SK-N-SH (cell line): Measurements from ENCODE around the gene RASA4B. TPM values are rescaled to one million over a fixed set of nuclear protein-coding genes. Genes with fewer than 3 reads are reported as not detected.
"Not testable (repeated sequence)": the region's sequence is repeated elsewhere in the genome, so short reads cannot be mapped to it uniquely, and the experiment has no call there.

Source experiments
- CTCF ChIA-PET: fragments of 300-600, 350-600 bp; formaldehyde crosslinking; extraction: SDS; loops from one replicate; lab custom pipeline; 2021; lab: Yijun Ruan, JAX
- POLR2A ChIA-PET: fragments of 350-600 bp; sonication (Branson Sonifier 250); formaldehyde crosslinking; extraction: SDS; loops from one replicate; lab custom pipeline; 2020; ENCODE audit warnings: antibody characterized with exemption, inconsistent platforms; lab: Yijun Ruan, JAX
- DNase-seq: peaks from one replicate; pipeline ENCODE4 v3.0.0; 2012
- H2AFZ ChIP-seq: fragments of 200-600 bp; sonication (generic); 2 replicates; pipeline ENCODE4 v1.8.1; 2016; ENCODE audit warnings: antibody characterized with exemption, mild to moderate bottlenecking, low read depth
- H3F3A ChIP-seq: fragments of 200-600 bp; sonication (generic); replicated peaks from 2 replicates; pipeline ENCODE3; 2016; ENCODE audit warnings: antibody characterized with exemption, mild to moderate bottlenecking; ENCODE audit not compliant: insufficient read depth
- H3K27ac ChIP-seq, 2 experiments: fragments of 200-500 bp in 1 of 2; fragments of 200-600 bp in 1 of 2; sonication (Bioruptor generic) in 1 of 2; sonication (generic), shearing (Covaris generic) in 1 of 2; 2 replicates each; pipeline versions ENCODE4 v1.5.1 to v1.6.1; 2014 to 2016; ENCODE audit warnings: low read depth in 2 of 2, inconsistent platforms in 1 of 2, low read length in 1 of 2, mild to moderate bottlenecking in 1 of 2, mixed read lengths in 1 of 2
- H3K27me3 ChIP-seq: fragments of 200-600 bp; sonication (generic), shearing (Covaris generic); 2 replicates; pipeline ENCODE4 v1.6.1; 2016; ENCODE audit warnings: mixed run types; ENCODE audit not compliant: insufficient read depth
- H3K36me3 ChIP-seq, 2 experiments: fragments of 200-500 bp in 1 of 2; fragments of 200-600 bp in 1 of 2; sonication (Bioruptor generic) in 1 of 2; sonication (generic) in 1 of 2; replicated peaks in 1 of 2; 2 replicates each; pipeline versions ENCODE3 to v1.5.1; 2014 to 2016; ENCODE audit warnings: low read length in 1 of 2, mild to moderate bottlenecking in 1 of 2; ENCODE audit not compliant: insufficient read depth in 2 of 2, control insufficient read depth in 1 of 2
- H3K4me1 ChIP-seq, 2 experiments: fragments of 200-500 bp in 1 of 2; fragments of 200-600 bp in 1 of 2; sonication (Bioruptor generic) in 1 of 2; sonication (generic), shearing (Covaris generic) in 1 of 2; 2 replicates each; pipeline versions ENCODE4 v1.5.1 to v1.6.1; 2014 to 2016; ENCODE audit warnings: low read depth in 1 of 2, low read length in 1 of 2, mixed run types in 1 of 2; ENCODE audit not compliant: insufficient read depth in 2 of 2, control insufficient read depth in 1 of 2
- H3K4me2 ChIP-seq: fragments of 200-600 bp; sonication (generic), shearing (Covaris generic); 2 replicates; pipeline ENCODE4 v1.6.1; 2017; ENCODE audit warnings: mixed run types
- H3K4me3 ChIP-seq, 2 experiments: fragments of 200-500 bp in 1 of 2; fragments of 200-600 bp in 1 of 2; sonication (Bioruptor generic) in 1 of 2; sonication (generic), shearing (Covaris generic) in 1 of 2; 2 replicates each; pipeline versions ENCODE4 v1.5.1 to v1.8.1; 2014 to 2016; ENCODE audit warnings: low read depth in 2 of 2, inconsistent platforms in 1 of 2, low read length in 1 of 2, mild to moderate bottlenecking in 1 of 2, mixed read lengths in 1 of 2, moderate library complexity in 1 of 2
- H3K79me2 ChIP-seq: fragments of 200-600 bp; sonication (generic); 2 replicates; pipeline ENCODE4 v1.8.1; 2017; ENCODE audit warnings: mild to moderate bottlenecking; ENCODE audit not compliant: insufficient read depth
- H3K9ac ChIP-seq: fragments of 200-600 bp; sonication (generic); 2 replicates; pipeline ENCODE4 v1.6.1; 2017; ENCODE audit warnings: mixed run types
- H3K9me2 ChIP-seq: fragments of 200-600 bp; sonication (generic); 2 replicates; pipeline ENCODE4 v1.6.1; 2017; ENCODE audit warnings: mixed run types
- H3K9me3 ChIP-seq: fragments of 200-600 bp; sonication (generic); 2 replicates; pipeline ENCODE4 v1.6.1; 2017; ENCODE audit warnings: mixed run types, mild to moderate bottlenecking, moderate library complexity
- H4K20me1 ChIP-seq: fragments of 200-600 bp; sonication (generic); 2 replicates; pipeline ENCODE4 v1.6.1; 2017; ENCODE audit warnings: mild to moderate bottlenecking, mixed run types; ENCODE audit not compliant: insufficient read depth
- FOSL2 ChIP-seq: IDR thresholded peaks from 2 replicates; pipeline ENCODE4 v1.4.0; 2012; ENCODE audit warnings: low read depth, mild to moderate bottlenecking, moderate library complexity, borderline replicate concordance
- WGBS: methylation state at CpG from one replicate; pipeline ENCODE4 v1.1.6; 2017; ENCODE audit warnings: low lambda C conversion rate; 5-methylcytosine and 5-hydroxymethylcytosine counted together
- polyA plus RNA-seq, 3 experiments: library from polyadenylated mRNA; depleted of rRNA; stranded (reverse); fragments of >200 nt; gene quantifications; 2 replicates each; pipeline ENCODE4 v1.2.3, GENCODE V29; 2012

The RASA4B gene
- 15.5 and 19.5 TPM in 2 replicates for polyA plus RNA-seq (2012; rRNA removed)
- 5.2 and 10.3 TPM in 2 replicates for polyA plus RNA-seq (2012; cell fraction: cytosol; rRNA removed)
- 53.8 and 62.7 TPM in 2 replicates for polyA plus RNA-seq (2012; cell fraction: nucleus; rRNA removed)

DNA sequence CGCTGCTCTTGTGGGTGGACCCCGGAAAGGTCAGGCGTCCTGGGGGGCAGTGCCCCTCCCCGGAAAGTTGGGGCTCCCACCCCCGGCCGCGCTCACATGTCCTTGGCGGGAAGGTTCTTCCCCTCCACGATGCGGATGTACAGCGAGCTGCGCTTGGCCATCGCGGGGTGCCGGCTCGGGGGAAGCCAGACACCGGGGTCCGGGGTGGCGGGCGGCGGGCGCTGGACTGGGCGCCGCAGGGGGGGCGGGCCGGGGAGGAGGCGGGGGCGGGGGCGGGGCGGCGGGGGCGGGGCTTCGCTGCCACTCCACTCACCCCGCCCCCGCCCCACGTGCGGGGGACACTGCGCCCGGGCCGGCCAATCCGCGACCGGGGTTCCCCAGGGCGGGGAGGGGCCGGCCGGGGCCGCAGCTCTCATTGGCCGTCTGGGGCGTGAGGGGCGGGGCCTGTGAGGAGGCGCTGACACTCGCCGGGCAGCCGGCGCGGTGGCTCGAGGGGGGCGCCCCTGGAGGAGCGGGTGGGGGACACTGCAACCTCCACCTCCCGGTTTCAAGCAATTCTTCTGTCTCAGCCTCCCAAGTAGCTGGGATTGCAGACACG, at the start of gene RASA4B:
TSS of gene RASA4B (minus strand) at position 228 of the 598 bp plus-strand sequence. CDS start at position 161, 67 bp downstream.
- H3K9ac ChIP-seq, H3K36me3 ChIP-seq, POLR2A ChIA-PET, H3K9me2 ChIP-seq, H4K20me1 ChIP-seq, H3F3A ChIP-seq, CTCF ChIA-PET, H3K27me3 ChIP-seq, H3K9me3 ChIP-seq, H3K4me1 ChIP-seq, DNase-seq, H3K4me2 ChIP-seq, H2AFZ ChIP-seq, H3K79me2 ChIP-seq, H3K27ac ChIP-seq: not testable (repeated sequence)
- H3K4me3 ChIP-seq, result peak within 1 kb of the TSS in 1 of 2 experiments; percentile 42; a peak in 2 of 4 replicates
- no CpG with 5 or more reads among the region's 61 CpGs for WGBS

DNA sequence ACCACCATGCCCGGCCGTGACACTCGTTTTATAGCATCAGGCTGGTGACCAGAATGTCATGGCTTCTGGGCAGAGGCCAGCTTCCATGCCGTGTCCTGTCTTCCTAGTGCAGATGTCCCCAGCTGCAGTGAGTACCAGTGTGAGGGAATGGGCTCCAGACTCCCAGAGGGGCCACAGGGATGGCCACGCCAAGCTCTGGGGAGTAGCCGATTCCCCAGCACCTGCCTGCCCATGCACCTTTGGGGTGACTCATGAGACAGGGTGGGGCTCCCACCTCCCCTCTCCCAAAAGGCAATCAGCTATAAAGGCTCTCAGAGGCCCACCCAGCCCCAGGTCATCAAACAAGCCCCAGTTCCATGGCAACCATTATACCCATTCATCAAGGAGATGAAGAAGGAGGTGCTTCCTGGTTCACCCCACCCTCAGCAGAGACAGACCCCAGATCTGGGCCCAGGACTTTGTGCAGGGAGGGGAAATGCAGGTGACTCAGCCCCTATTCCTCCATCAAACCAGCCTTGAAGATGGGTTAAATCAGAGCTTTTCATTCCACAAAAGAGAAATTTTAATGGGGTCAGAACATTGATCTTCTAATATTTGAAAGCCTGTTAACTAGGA, 33.3 kb upstream of the RASA4B start, which contains the start of gene SPDYE2:
TSS of gene SPDYE2 (plus strand) at position 419 of the 615 bp plus-strand sequence. CDS start 2,030 bp downstream, outside the sequence.
- H3K9ac ChIP-seq, H2AFZ ChIP-seq, H3K4me3 ChIP-seq, H3K4me2 ChIP-seq, H3F3A ChIP-seq, H3K9me3 ChIP-seq, DNase-seq, H3K79me2 ChIP-seq, H4K20me1 ChIP-seq, H3K4me1 ChIP-seq, CTCF ChIA-PET, H3K36me3 ChIP-seq, POLR2A ChIA-PET, H3K9me2 ChIP-seq, H3K27ac ChIP-seq, H3K27me3 ChIP-seq: not testable (repeated sequence)
- no CpG with 5 or more reads among the region's 6 CpGs for WGBS

DNA sequence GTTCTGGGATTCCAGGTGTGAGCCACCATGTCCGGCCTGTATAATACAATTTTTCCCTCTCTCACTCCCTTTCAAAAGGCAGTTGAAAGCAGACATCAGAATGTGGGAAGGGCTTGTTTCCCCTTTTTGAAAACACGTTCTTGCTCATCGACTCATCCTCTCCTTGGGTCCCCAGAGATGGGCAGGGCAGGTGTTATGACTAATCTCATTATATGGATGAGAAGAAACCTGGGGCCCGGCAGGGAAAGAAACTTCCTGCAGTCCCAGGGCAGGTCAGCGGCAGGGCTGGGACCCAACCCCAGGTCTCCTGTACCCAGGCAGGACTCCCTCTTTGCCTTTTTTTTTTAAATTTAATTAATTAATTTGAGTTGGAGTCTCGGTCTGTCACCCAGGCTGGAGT, 28.8 kb upstream of the RASA4B start:
- 40% methylated on average over 3 of the region's 6 CpGs for WGBS
- DNase-seq, H3K36me3 ChIP-seq, CTCF ChIA-PET, H3K27me3 ChIP-seq, H4K20me1 ChIP-seq, H3K4me1 ChIP-seq, H2AFZ ChIP-seq, H3F3A ChIP-seq, H3K4me2 ChIP-seq, H3K4me3 ChIP-seq, H3K9ac ChIP-seq, H3K79me2 ChIP-seq, H3K27ac ChIP-seq, H3K9me3 ChIP-seq, POLR2A ChIA-PET, H3K9me2 ChIP-seq: not testable (repeated sequence)
- TF ChIP-seq FOSL2, result peak; percentile 22; the same call in 1 of the 2 replicates

DNA sequence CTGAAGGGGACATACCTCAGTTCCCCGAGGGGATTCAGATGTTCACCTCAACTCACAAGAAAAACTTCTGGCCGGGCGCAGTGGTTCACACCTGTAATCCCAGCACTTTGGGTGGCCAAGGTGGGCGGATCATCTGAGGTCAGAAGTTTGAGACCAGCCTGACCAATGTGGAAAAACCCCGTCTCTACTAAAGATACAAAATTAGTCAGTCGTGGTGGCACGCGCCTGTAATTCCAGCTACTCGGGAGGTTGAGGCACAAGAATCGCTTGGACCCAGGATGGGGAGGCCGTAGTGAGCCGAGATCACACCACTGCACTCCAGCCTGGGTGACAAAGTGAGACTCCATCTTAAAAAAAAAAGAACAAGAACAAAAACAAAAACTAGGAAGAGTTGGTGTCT, 27.7 kb upstream of the RASA4B start:
- H3K4me3 ChIP-seq, H3K36me3 ChIP-seq, CTCF ChIA-PET, H4K20me1 ChIP-seq, H3K9ac ChIP-seq, H2AFZ ChIP-seq, H3K4me1 ChIP-seq, DNase-seq, H3F3A ChIP-seq, H3K4me2 ChIP-seq, H3K27me3 ChIP-seq, H3K9me2 ChIP-seq, H3K9me3 ChIP-seq, H3K79me2 ChIP-seq, POLR2A ChIA-PET, H3K27ac ChIP-seq: not testable (repeated sequence)
- WGBS, result 98% methylated on average over 8 of the region's 12 CpGs

DNA sequence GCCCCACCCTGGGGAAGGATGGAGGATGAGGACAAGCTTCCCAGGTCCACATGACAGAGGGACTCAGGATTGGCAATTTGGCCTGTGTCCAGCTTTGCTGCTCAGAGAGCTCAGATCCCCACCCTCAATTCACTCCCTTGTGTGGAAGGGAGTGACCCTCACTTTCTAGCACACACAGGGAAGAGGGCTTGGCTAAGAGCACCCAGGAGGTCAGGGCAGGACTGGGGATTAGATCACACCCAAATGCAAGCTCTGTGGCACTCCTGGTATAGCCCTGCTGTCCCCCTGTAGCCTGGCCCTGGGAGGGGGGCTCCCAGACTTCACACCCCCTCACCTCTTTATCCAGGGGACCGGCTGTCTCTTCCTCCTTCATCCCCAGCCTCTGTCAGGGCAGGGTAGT, 26.8 kb upstream of the RASA4B start:
- H3F3A ChIP-seq, H3K9me2 ChIP-seq, H4K20me1 ChIP-seq, H3K9me3 ChIP-seq, H3K27ac ChIP-seq, H2AFZ ChIP-seq, H3K79me2 ChIP-seq, POLR2A ChIA-PET, H3K27me3 ChIP-seq, H3K4me1 ChIP-seq, DNase-seq, H3K9ac ChIP-seq, H3K4me3 ChIP-seq, H3K4me2 ChIP-seq, H3K36me3 ChIP-seq, CTCF ChIA-PET: not testable (repeated sequence)
- WGBS, result 100% methylated on average over 1 of the region's 1 CpG

DNA sequence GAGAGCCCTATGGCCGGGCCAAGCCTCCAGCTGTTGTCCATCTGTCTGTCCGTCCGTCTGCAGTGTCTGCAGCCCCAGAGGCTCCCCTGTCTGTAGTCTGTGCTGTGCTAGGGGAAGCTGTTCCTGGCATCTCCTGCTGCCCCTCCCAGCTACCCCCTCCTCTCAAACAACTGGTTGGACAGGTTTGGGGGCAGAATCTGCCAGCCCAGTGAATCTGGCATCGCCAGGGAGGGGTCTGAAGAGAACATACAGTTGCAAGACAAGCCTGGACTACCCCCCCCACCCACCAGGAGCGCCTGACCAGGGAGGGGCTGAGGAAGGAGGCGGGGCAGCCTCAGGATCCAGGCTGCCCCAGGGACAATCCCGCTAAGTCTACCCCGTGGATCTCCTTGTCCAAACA, 26.0 kb upstream of the RASA4B start, which contains the start of gene UPK3BL2:
TSS of gene UPK3BL2 (minus strand) at position 101 of the 400 bp plus-strand sequence. CDS start at position 41, 60 bp downstream.
- H3K9me3 ChIP-seq, H3K9me2 ChIP-seq, H3K9ac ChIP-seq, H3K27ac ChIP-seq, H3K79me2 ChIP-seq, H2AFZ ChIP-seq, H3K36me3 ChIP-seq, CTCF ChIA-PET, H3K4me3 ChIP-seq, H3K4me2 ChIP-seq, H3F3A ChIP-seq, H3K4me1 ChIP-seq, DNase-seq, H4K20me1 ChIP-seq, POLR2A ChIA-PET, H3K27me3 ChIP-seq: not testable (repeated sequence)
- no CpG with 5 or more reads among the region's 8 CpGs for WGBS
